GM18499 (cell line): ENCODE data around the gene ZGPAT.
"Not testable (repeated sequence)": the region's sequence is repeated elsewhere in the genome, so short reads cannot be mapped to it uniquely, and the experiment has no call there.

Experiments used
- ATAC-seq: cut with Tn5 transposase; IDR thresholded peaks from one replicate; pipeline ENCODE4 v1.9.1; 2021; ENCODE audit warnings: moderate number of reproducible peaks; ENCODE audit not compliant: insufficient read depth, unreplicated experiment

The ZGPAT gene, protein sequence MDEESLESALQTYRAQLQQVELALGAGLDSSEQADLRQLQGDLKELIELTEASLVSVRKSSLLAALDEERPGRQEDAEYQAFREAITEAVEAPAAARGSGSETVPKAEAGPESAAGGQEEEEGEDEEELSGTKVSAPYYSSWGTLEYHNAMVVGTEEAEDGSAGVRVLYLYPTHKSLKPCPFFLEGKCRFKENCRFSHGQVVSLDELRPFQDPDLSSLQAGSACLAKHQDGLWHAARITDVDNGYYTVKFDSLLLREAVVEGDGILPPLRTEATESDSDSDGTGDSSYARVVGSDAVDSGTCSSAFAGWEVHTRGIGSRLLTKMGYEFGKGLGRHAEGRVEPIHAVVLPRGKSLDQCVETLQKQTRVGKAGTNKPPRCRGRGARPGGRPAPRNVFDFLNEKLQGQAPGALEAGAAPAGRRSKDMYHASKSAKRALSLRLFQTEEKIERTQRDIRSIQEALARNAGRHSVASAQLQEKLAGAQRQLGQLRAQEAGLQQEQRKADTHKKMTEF

DNA sequence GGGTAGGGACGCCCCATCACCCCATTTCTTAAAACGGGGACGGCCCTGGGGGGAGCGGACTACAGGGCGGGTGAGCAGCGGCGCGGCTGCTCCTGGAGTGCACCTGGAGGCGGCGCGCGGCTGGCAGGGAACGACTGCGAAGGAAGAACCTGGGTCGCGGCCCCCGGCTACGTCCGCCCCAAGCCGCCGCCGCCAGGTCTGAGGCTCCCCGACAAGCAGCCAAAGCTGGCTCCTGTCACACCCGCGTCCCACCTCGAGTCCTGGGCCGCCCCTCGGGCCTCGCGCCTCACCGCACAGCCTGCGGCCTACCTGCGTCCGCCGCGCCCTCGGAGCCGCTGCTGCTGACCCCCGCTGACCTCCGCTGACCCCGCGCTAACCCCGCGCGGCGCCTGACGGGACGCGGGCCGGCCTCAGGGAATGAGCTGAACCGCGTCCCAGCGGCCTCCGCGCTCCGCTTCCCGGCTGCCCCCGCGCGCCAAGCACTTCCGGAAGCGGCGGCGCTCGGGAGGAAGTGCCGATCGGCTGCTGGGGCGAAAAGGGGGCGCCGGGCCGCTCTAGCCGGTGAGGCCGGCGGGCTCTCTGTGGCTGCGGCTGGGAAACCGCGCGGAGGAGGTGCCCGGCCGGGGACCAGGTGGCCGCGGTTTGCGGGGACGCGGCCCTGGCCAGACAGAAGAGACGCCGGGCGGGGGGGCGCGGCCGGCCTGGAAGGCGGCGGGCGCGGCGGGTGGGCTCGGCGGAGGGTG lies at the start of gene ZGPAT, which contains the start of gene ARFRP1:
TSS of gene ZGPAT (plus strand) at position 482 of the 743 bp plus-strand sequence. CDS start 542 bp downstream, outside the sequence.
TSS of gene ARFRP1 (minus strand) at position 419 of the 743 bp plus-strand sequence. CDS start 885 bp downstream, outside the sequence.
- no peak for ATAC-seq

- ATAC-seq: peak; percentile 19
These were observed 49.1 kb upstream of the ZGPAT start for GRCh38 chr20:63658749-63659187.

GRCh38 chr20:63659370-63659769 lies 48.5 kb upstream of the ZGPAT start:
- ATAC-seq: no peak

DNA sequence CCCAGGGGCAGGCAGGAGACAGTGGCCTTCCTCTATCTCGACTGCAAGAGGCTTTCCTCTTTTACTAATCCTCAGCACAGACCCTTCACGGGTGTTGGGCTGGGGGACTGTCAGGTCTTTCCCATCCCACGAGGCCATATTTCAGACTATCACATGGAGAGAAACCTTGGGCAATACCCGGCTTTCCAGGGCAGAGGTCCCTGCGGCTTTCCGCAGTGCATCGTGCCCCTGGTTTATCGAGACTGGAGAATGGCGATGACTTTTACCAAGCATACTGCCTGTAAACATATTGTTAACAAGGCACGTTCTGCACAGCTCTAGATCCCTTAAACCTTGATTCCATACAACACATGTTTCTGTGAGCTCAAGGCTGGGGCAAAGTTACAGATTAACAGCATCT lies 47.7 kb upstream of the ZGPAT start:
- ATAC-seq: not testable (repeated sequence)

DNA sequence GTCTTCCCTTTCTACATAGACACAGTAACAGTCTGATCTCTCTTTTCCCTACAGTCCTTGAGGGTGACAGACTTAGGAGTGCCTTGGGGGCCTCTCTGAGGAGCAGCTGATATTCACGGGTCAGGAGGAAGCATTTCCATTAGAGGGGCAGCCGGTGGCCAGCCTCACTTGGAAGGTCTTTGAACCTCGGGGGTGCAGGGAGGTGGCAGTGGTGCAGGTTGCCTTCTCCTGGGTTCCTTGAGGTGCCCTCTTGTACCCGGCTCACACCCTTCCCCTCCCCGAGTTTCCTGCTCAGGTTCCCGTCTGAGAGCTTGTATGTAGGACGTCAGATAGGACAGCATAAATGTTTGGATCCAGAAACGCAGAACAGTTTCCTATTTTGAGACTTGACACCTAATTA lies 47.2 kb upstream of the ZGPAT start:
- no peak for ATAC-seq

DNA sequence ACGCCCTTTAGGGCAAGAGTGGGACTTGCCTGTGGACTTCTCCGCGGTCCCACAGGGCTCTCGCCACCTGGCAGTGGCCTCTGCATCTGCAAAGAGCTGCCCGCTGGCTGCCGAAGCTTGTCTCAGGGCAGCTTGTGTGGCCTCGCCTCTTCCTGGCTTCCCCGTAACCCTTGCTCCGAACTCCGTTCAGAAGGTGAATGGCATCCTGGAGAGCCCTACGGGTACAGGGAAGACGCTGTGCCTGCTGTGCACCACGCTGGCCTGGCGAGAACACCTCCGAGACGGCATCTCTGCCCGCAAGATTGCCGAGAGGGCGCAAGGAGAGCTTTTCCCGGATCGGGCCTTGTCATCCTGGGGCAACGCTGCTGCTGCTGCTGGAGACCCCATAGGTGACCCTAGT lies 46.7 kb upstream of the ZGPAT start:
- no peak for ATAC-seq

DNA sequence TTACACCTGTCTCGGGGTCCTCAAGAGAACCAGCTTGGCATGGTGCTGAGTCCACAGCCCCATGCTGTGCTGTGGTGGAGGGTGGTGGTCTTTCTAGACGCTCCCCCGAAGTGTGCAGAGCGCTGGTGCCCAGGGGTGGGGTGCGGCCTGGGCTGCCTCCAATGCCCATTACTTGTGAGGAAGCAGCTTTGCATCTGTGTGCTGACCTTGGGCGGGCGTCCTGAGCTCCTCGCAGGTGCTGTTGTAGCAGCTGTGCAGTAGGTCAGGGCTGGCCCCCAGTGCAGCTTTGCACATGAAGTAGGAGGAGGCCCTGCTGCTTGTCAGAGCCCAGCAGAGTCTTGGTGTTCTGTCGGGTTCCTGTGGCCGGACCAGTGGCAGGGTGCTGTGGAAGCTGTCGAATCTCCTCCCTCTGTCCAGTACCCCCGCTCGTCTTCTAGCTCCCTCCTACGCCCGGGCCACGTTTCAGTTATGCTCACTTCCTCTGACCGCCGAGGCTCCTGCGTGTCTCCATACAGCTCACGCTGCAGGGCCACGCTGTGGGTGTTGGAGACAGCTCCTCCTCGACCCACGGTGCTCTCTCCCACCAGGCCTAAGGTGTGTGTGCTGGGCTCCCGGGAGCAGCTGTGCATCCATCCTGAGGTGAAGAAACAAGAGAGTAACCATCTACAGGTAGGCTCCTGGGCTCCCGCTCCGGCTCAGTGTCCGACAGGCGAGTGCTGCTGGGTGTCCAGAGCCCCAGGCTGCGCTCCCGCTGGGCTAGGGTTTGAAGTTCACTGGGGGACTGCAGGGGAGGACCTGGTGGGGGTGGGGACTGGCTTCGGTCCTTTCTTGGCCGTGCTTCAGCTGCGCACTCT lies 45.7 kb upstream of the ZGPAT start:
- ATAC-seq: no peak

GRCh38 chr20:63662813-63663189 lies 45.0 kb upstream of the ZGPAT start:
- ATAC-seq: no peak

DNA sequence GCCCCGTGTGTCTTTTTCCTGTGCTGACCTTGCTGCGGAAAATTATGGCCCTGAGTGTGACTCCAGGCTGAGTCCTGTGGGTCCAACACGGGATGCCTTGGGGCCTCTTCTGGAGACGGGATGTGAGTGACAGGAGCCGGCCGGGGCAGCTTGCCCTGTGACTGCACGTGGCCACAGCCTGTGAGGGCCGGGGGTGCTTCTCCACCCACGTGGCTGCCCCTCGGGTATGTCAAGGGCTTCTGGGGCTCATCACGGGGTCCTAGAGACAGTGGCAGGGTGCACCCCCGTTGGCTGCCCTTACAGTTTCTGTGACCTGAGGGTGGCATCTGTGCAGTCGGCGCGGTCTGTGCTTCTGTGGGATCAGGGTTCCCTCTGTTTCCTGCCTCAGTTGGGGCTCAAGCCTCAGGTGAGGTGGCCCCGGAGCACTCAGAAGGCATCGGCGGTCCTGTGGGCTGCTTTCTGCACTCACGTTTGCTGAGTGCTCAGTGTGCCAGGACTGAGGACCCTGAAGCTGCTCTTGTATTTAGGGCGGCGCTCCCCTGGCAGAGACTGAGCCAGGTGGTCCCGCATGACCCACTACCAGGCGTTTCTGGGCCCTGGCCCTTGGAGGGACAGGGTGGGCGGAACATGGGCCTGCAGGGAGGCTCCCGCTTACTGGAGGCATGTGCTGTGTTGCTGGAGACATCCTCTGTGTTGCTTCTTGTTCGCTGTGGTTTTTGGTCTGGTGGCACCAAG lies 44.3 kb upstream of the ZGPAT start:
- ATAC-seq: no peak

DNA sequence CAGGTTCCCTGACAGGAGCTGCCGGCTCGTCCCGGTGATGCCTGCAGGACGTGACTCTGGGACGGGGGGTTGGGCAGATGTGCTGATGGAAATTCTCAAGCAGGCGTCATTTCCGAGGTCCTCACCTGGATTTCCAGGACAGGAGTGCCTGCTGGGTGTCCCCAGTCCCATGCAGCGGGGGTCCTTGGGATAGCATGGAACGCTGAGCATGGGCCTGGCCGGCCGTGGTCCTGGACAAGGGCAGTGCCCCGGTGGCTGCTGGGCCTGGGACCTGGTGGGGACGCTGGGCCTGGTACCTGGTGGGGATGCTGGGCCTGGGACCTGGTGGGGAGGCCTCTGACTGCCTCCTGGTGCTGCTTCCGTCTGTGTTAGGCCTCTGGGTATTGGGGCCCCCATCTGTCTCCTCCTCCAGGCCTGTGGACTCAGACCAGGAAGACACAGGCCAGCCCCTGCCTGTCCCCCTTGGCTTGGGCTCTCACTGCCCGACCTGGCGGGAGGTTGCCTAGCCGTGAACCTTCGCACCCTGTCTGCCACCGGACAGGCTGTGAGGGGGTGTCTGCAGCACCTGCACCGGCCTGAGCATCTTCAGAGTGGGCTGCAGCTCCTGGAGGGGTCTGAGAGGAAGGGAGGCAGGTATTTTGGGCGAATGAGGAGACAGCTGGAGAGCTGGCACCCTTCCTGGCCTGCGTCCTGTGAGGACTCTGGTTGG lies 43.5 kb upstream of the ZGPAT start:
- no peak for ATAC-seq

DNA sequence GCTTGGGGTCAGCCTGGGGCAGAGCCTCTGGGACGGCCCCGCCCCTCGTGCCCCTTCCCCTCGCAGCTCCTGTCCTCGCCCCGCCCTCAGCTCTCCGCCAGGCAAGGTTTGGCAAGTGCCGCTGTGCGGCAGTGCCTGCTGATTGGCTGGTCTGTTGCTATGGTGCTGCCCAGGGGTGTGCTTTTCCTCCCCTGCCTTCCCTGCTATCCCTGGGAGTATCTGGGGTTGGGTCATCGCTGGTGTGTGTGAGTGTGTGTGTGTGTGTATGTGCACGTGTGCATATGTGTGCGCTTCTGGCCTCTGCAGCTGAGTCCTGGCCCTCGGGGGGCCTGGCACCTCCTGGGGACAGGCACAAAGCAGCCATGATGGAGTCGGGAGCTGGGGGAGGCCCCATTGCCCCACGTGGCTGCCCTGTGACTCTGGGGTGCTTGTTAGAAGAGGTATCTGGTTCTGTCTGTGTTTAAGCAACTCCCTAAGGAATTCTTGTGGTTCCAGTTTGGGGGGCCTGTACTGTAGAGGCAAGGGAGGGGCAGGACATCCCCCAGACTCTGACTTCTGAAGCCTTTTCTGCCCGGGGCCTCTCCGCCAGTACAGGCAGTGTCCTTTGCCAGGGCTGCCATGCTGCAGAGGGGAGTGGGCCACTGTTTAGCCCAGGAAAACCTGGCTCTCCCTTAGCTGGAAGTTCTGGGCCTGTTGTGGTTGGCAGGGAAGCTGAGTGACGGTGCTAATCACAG lies 42.8 kb upstream of the ZGPAT start:
- no peak for ATAC-seq

GRCh38 chr20:63665708-63666107 lies 42.1 kb upstream of the ZGPAT start:
- no peak for ATAC-seq

DNA sequence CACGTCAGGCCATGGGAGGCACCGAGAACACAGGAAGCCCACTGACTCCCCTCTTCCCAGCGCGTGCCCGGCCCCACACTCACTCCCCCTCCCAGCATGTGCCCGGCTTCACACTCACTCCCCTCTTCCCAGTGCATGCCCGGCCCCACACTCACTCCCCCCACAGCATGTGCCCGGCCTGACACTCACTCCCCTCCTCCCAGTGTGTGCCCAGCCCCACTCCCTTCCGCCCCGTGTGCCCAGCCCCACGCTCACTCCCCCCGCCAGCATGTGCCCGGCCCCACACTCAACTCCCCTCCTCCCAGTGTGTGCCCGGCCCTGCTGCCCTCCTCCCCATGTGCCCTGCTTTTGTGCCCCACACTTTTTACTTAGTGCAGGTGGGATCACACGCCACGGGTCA lies 40.0 kb upstream of the ZGPAT start:
- ATAC-seq: no peak

- no peak for ATAC-seq
These were observed 39.5 kb upstream of the ZGPAT start for GRCh38 chr20:63668351-63668750.

DNA sequence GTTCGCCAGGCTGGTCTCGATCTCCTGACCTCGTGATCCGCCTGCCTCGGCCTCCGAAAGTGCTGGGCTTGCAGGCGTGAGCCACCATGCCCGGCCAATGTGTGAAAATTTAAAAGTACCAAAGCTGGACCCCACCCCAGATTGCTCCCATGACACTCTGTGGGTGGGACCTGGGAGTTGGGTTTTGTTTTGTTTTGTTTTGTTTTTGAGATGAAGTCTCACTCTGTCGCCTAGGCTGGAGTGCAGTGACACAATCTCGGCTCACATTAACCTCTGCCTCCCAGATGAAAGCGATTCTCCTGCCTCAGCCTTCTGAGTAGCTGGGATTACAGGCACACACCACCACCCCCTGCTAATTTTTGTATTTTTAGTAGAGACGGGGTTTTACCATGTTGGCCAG lies 36.1 kb upstream of the ZGPAT start:
- ATAC-seq: not testable (repeated sequence)

DNA sequence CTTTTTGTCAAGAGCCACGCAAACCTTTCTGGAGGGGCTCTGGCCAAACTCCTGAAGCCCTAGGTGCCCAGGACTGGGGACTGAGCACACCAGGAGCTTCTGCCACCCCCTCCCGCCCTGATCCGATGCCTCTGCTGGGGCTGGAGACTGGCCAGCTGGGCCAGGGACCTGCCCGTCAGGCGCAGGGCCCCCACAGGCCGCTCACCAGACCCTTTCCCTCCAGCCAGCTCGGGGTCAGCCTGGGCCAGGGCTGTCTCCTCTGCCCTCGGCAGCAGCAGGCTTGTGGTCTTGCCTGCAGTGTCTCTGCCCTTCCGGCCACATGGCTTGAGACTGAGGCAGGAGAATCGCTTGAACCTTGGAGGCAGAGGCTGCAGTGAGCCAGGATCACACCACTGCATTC lies 35.2 kb upstream of the ZGPAT start:
- ATAC-seq: no peak

DNA sequence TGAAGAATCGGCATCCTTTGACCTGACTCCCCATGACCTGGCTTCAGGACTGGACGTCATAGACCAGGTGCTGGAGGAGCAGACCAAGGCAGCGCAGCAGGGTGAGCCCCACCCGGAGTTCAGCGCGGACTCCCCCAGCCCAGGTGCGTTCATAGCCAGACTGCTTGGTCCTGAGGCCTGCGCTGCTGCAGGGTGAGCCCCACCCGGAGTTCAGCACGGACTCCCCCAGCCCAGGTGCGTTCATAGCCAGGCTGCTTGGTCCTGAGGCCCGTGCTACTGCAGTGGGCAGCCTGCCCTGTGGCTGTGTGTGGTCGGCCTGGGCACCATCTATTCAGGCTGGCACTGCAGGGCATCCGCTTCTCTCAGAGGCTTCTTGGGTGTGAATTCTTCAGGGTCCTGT lies 33.9 kb upstream of the ZGPAT start:
- ATAC-seq: no peak

GRCh38 chr20:63675681-63676368 lies 32.0 kb upstream of the ZGPAT start:
- no peak for ATAC-seq
